Skin of body (tissue), 2 donors: ENCODE measurements around the gene WASF1. TPM values are rescaled to one million over a fixed set of nuclear protein-coding genes. Genes with fewer than 3 reads are reported as not detected.
"Not testable (repeated sequence)": the region's sequence is repeated elsewhere in the genome, so short reads cannot be mapped to it uniquely, and the experiment has no call there.

Experiments used
- DNase-seq: peaks from one replicate; lab custom pipeline; 2025; lab: John Stamatoyannopoulos, UW
- total RNA-seq: library from RNA; depleted of rRNA; stranded (reverse); fragments of >200 nt; gene quantifications from one replicate; pipeline ENCODE4 v1.2.3, GENCODE V29; 2014

WASF1 gene
- total RNA-seq, 1 donor from 2014 or later = 7.1 TPM

- DNase-seq = no peak
Observed at GRCh38 chr6:110173506-110174132, 5.9 kb downstream of the WASF1 start.

GRCh38 chr6:110170081-110170480, 9.4 kb downstream of the WASF1 start:
- DNase-seq = no peak

- no peak for DNase-seq
Observed at GRCh38 chr6:110158479-110158878, 21.0 kb downstream of the WASF1 start.

GRCh38 chr6:110147870-110148269, 31.6 kb downstream of the WASF1 start:
- no peak for DNase-seq

- no peak for DNase-seq
Observed at GRCh38 chr6:110140650-110141049, 38.8 kb downstream of the WASF1 start.

- DNase-seq = no peak
Observed at GRCh38 chr6:110139052-110139451, 40.4 kb downstream of the WASF1 start.

GRCh38 chr6:110137924-110138887, 41.3 kb downstream of the WASF1 start:
- no peak for DNase-seq

GRCh38 chr6:110130362-110130761, 49.1 kb downstream of the WASF1 start:
- DNase-seq = no peak

GRCh38 chr6:110128418-110128817, 51.1 kb downstream of the WASF1 start:
- no peak for DNase-seq

GRCh38 chr6:110125361-110125760, 54.1 kb downstream of the WASF1 start:
- DNase-seq = no peak

GRCh38 chr6:110121655-110122054, 57.8 kb downstream of the WASF1 start:
- DNase-seq = not testable (repeated sequence)

- DNase-seq = no peak
Observed at GRCh38 chr6:110116258-110116657, 63.2 kb downstream of the WASF1 start.

- DNase-seq = no peak
Observed at GRCh38 chr6:110114004-110114403, 65.5 kb downstream of the WASF1 start.

GRCh38 chr6:110105296-110105695, 74.2 kb downstream of the WASF1 start:
- DNase-seq = no peak

GRCh38 chr6:110103260-110103659, 76.2 kb downstream of the WASF1 start:
- DNase-seq = no peak

- DNase-seq = no peak
Observed at GRCh38 chr6:110102411-110102810, 77.1 kb downstream of the WASF1 start.

GRCh38 chr6:110101885-110102284, 77.6 kb downstream of the WASF1 start:
- DNase-seq = no peak

GRCh38 chr6:110098511-110099116, 80.9 kb downstream of the WASF1 start:
- no peak for DNase-seq

- no peak for DNase-seq
Observed at GRCh38 chr6:110097443-110097842, 82.0 kb downstream of the WASF1 start.

- no peak for DNase-seq
Observed at GRCh38 chr6:110095935-110096334, 83.5 kb downstream of the WASF1 start.

GRCh38 chr6:110095101-110095500, 84.4 kb downstream of the WASF1 start:
- DNase-seq = no peak

- DNase-seq = no peak
Observed at GRCh38 chr6:110093981-110094380, 85.5 kb downstream of the WASF1 start.
